ENCODE measurements around the gene MYO9B. TPM values are rescaled to one million over a fixed set of nuclear protein-coding genes. Genes with fewer than 3 reads are reported as not detected.

The MYO9B gene
- total RNA-seq, 1 donor, result 96.6 TPM

DNA sequence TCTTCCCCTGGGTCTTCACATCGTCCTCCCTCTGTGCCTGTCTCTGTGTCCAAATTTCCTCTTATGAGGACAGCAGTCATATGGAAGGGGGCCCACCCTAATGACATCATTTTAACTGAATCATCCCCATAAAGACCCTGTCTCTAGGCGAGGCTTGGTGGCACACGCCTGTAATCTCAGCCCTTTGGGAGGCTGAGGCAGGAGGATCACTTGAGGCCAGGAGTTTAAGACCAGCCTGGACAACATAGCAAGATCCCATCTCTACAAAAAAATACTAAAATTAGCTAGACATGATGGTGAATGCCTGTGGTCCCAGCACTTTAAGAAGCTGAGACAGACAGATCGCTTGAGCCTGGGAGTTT, 4.8 kb downstream of the MYO9B start:
- H3K36me3 ChIP-seq (ENCODE audit: insufficient read depth, low read length), result peaks cover 17% of the 10 kb centered on the region
- peaks cover 90% of the 10 kb centered on the region for H3K79me2 ChIP-seq (ENCODE audit: insufficient read depth, low read length)
- H3K4me2 ChIP-seq (ENCODE audit: insufficient read depth, low read length), result peak overlapping the region; percentile 56
- H3K4me1 ChIP-seq (ENCODE audit: insufficient read depth, low read length), result peaks cover 45% of the 10 kb centered on the region
- no peak overlapping the region for H2AFZ ChIP-seq (ENCODE audit: low read length)
- DNase-seq (ENCODE audit: insufficient read length, low spot score, missing footprints), result no peak
- TF ChIP-seq, protein P1, sequence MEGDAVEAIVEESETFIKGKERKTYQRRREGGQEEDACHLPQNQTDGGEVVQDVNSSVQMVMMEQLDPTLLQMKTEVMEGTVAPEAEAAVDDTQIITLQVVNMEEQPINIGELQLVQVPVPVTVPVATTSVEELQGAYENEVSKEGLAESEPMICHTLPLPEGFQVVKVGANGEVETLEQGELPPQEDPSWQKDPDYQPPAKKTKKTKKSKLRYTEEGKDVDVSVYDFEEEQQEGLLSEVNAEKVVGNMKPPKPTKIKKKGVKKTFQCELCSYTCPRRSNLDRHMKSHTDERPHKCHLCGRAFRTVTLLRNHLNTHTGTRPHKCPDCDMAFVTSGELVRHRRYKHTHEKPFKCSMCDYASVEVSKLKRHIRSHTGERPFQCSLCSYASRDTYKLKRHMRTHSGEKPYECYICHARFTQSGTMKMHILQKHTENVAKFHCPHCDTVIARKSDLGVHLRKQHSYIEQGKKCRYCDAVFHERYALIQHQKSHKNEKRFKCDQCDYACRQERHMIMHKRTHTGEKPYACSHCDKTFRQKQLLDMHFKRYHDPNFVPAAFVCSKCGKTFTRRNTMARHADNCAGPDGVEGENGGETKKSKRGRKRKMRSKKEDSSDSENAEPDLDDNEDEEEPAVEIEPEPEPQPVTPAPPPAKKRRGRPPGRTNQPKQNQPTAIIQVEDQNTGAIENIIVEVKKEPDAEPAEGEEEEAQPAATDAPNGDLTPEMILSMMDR (IDR thresholded peaks at IDR 0.05; ENCODE audit: extremely low read depth, low read depth, low read length), result no peak
- peak overlapping the region; percentile 1 for H3K4me3 ChIP-seq (ENCODE audit: insufficient read depth, low read length)
- H3K27me3 ChIP-seq (ENCODE audit: insufficient read depth, low read length), result no peaks in the 10 kb centered on the region
- no peaks in the 10 kb centered on the region for H3K9me3 ChIP-seq (ENCODE audit: low read depth, low read length)
- peak overlapping the region; percentile 95 for H3K27ac ChIP-seq (ENCODE audit: low read depth, low read length)
- peaks cover 37% of the 10 kb centered on the region for H4K20me1 ChIP-seq (ENCODE audit: insufficient read depth, low read length)

DNA sequence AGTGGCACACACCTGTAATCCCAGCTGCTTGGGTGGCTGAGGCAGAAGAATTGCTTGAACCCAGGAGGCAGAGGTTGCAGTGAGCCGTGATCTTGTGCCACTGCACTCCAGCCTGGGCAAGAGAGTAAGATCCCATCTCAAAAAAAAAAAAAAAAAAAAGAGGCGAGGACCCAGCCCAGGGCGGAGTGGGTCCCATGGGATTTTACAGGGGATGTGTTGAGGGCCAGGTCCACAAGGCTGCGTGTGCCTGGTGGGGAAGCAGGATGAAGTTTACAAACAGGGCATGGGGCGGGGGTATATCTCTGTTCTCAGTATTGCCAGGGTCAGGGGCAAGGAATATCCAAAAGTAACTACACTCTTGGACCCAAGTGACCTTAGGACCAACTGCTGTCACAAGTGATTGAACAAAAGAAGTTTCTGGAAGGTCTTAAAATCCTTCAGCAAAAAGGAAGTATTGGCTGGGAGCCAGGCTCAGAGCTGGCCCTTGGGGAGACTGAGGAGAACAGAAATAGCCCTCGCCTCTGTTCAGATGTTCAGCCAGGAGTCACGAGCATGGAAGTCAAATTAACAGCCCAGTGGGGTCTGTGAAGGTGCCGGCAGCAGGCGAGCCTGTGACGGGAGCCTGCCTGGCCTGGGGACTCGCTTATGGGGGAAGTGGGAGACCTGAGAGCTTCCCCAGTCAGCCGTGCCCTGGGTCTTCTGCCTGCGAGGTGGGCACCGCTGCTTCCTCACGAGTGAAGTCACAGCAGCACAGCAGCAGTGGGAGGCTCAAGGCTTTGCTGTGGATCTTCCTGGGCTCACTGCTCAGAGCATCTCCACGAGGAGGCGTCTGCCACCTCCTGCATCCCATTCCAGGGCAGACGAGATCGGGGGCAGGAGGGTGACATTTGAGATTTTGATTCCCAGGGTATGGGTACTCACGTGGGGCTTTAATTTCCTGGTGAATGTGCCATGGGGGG, 6.4 kb downstream of the MYO9B start:
- DNase-seq (ENCODE audit: insufficient read length, low spot score, missing footprints), result peak; percentile 86
- no peak overlapping the region for H3K4me2 ChIP-seq (ENCODE audit: insufficient read depth, low read length)
- peaks cover 32% of the 10 kb centered on the region for H4K20me1 ChIP-seq (ENCODE audit: insufficient read depth, low read length)
- H3K9me3 ChIP-seq (ENCODE audit: low read depth, low read length), result no peaks in the 10 kb centered on the region
- H3K27me3 ChIP-seq (ENCODE audit: insufficient read depth, low read length), result no peaks in the 10 kb centered on the region
- no peak overlapping the region for H2AFZ ChIP-seq (ENCODE audit: low read length)
- H3K27ac ChIP-seq (ENCODE audit: low read depth, low read length), result peak overlapping the region; percentile 51
- H3K36me3 ChIP-seq (ENCODE audit: insufficient read depth, low read length), result peaks cover 29% of the 10 kb centered on the region
- H3K79me2 ChIP-seq (ENCODE audit: insufficient read depth, low read length), result peaks cover 92% of the 10 kb centered on the region
- H3K4me3 ChIP-seq (ENCODE audit: insufficient read depth, low read length), result no peak overlapping the region
- TF ChIP-seq, protein P1 (IDR thresholded peaks at IDR 0.05; ENCODE audit: extremely low read depth, low read depth, low read length), result no peak
- peaks cover 40% of the 10 kb centered on the region for H3K4me1 ChIP-seq (ENCODE audit: insufficient read depth, low read length)

DNA sequence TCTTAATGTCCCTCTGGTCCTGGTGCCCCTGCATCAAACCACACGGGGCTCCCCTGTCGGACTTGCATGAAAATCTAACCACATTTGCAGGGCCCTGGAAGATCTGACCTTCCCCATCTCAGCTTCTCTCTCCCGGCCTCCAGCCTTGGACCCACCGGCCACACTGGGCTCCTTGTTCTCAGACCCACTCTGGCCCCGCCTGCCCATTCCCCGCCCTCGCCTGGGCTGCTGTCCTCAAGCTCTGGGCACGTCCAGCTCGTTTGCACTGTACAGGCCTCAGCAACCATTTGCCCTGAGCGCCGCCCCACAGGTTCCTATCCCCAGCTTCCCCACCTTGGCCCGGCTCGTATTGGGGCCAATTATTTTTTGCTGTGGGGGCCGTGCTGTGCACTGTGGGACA, 10.5 kb downstream of the MYO9B start:
- Histone ChIP-seq H2AFZ (ENCODE audit: low read length) (no peak overlapping the region), H3K27me3 (ENCODE audit: insufficient read depth, low read length) (no peaks in the 10 kb centered on the region), H3K4me1 (ENCODE audit: insufficient read depth, low read length) (peaks cover 32% of the 10 kb centered on the region), H3K79me2 (ENCODE audit: insufficient read depth, low read length) (peaks cover 97% of the 10 kb centered on the region), H3K27ac (ENCODE audit: low read depth, low read length) (no peak overlapping the region), H3K4me3 (ENCODE audit: insufficient read depth, low read length) (no peak overlapping the region), H3K9me3 (ENCODE audit: low read depth, low read length) (no peaks in the 10 kb centered on the region), H3K4me2 (ENCODE audit: insufficient read depth, low read length) (no peak overlapping the region), H3K36me3 (ENCODE audit: insufficient read depth, low read length) (peaks cover 25% of the 10 kb centered on the region), H4K20me1 (ENCODE audit: insufficient read depth, low read length) (peaks cover 16% of the 10 kb centered on the region)
- TF ChIP-seq, protein P1 (IDR thresholded peaks at IDR 0.05; ENCODE audit: extremely low read depth, low read depth, low read length), result no peak
- DNase-seq (ENCODE audit: insufficient read length, low spot score, missing footprints), result peak; percentile 47

DNA sequence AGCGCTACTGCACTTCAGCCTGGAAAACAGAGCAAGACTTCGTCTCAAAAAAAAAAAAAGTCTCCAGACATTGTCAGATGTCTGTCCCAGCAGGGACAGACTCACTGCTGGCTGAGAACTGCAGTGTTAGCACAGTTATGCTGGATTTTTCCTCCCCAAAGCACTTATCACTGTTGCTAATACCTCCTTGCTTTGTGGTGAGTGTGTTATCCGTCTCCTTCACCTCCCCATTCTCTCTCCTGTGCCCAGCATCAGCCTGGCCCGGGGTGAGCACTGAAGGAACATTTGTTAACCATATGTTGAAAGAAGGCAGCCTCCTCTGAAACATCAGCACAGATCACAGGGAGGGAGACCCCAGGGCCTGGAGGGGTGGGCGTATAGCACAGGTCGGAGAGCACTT, 11.3 kb downstream of the MYO9B start:
- H4K20me1 ChIP-seq (ENCODE audit: insufficient read depth, low read length), result peaks cover 15% of the 10 kb centered on the region
- H3K4me2 ChIP-seq (ENCODE audit: insufficient read depth, low read length), result no peak overlapping the region
- peaks cover 97% of the 10 kb centered on the region for H3K79me2 ChIP-seq (ENCODE audit: insufficient read depth, low read length)
- no peak overlapping the region for H3K4me3 ChIP-seq (ENCODE audit: insufficient read depth, low read length)
- DNase-seq (ENCODE audit: insufficient read length, low spot score, missing footprints), result peak; percentile 56
- no peaks in the 10 kb centered on the region for H3K9me3 ChIP-seq (ENCODE audit: low read depth, low read length)
- peaks cover 31% of the 10 kb centered on the region for H3K4me1 ChIP-seq (ENCODE audit: insufficient read depth, low read length)
- peak overlapping the region; percentile 33 for H3K27ac ChIP-seq (ENCODE audit: low read depth, low read length)
- H2AFZ ChIP-seq (ENCODE audit: low read length), result no peak overlapping the region
- no peaks in the 10 kb centered on the region for H3K27me3 ChIP-seq (ENCODE audit: insufficient read depth, low read length)
- peaks cover 25% of the 10 kb centered on the region for H3K36me3 ChIP-seq (ENCODE audit: insufficient read depth, low read length)
- TF ChIP-seq, protein P1 (IDR thresholded peaks at IDR 0.05; ENCODE audit: extremely low read depth, low read depth, low read length), result no peak
